OCI-LY7 (cell line): ENCODE results near the gene OLFM2. TPM values are rescaled to one million over a fixed set of nuclear protein-coding genes. Genes with fewer than 3 reads are reported as not detected.

ENCODE experiments used
- BruUV-seq: library from RNA; stranded (reverse); fragments of 400-500 nt; replicated peaks from 2 replicates; lab custom pipeline; 2021; lab: Mats Ljungman, UMichigan
- CTCF ChIA-PET: fragments of 300-600 bp; sonication (Branson Sonifier 250); formaldehyde crosslinking; loops from one replicate; lab custom pipeline; 2022; ENCODE audit warnings: antibody characterized with exemption; ENCODE audit not compliant: unreplicated experiment; lab: Charles Lee
- POLR2A ChIA-PET: fragments of 300-600 bp; sonication (Branson Sonifier 250); formaldehyde crosslinking; loops from one replicate; lab custom pipeline; 2022; ENCODE audit warnings: antibody characterized with exemption; lab: Charles Lee
- DNase-seq: peaks from one replicate; pipeline ENCODE4 v3.0.0-alpha.2; 2015; ENCODE audit warnings: low spot score
- H2AFZ ChIP-seq: fragments of 200-600 bp; sonication (generic), shearing (Covaris generic); 2 replicates; pipeline ENCODE4 v1.6.1; 2014; ENCODE audit warnings: mild to moderate bottlenecking, antibody characterized with exemption, low read length, moderate library complexity
- H3K27ac ChIP-seq: fragments of 200-600 bp; sonication (generic); 2 replicates; pipeline ENCODE4 v1.5.1; 2014; ENCODE audit warnings: mixed run types, low read depth, mild to moderate bottlenecking, moderate library complexity, low read length, inconsistent platforms; ENCODE audit not compliant: poor library complexity, severe bottlenecking
- H3K36me3 ChIP-seq: fragments of 200-600 bp; sonication (generic); 2 replicates; pipeline ENCODE4 v1.6.1; 2014; ENCODE audit warnings: mild to moderate bottlenecking, antibody characterized with exemption, low read length, moderate library complexity, mixed read lengths; ENCODE audit not compliant: insufficient read depth
- H3K4me1 ChIP-seq: fragments of 200-600 bp; sonication (generic); 2 replicates; pipeline ENCODE4 v1.5.1; 2014; ENCODE audit warnings: mild to moderate bottlenecking, low read length; ENCODE audit not compliant: insufficient read depth, poor library complexity, severe bottlenecking
- H3K4me2 ChIP-seq: fragments of 200-600 bp; sonication (generic); 2 replicates; pipeline ENCODE4 v1.6.1; 2014; ENCODE audit warnings: mild to moderate bottlenecking, low read length
- H3K4me3 ChIP-seq: fragments of 200-600 bp; sonication (generic); 2 replicates; pipeline ENCODE4 v1.5.1; 2014; ENCODE audit warnings: mild to moderate bottlenecking, low read depth, low read length; ENCODE audit not compliant: poor library complexity, severe bottlenecking
- H3K79me2 ChIP-seq: fragments of 200-600 bp; sonication (generic); 2 replicates; pipeline ENCODE4 v1.6.1; 2016; ENCODE audit warnings: low read depth, mild to moderate bottlenecking, low read length, moderate library complexity, mixed read lengths; ENCODE audit not compliant: insufficient read depth
- H3K9me2 ChIP-seq: fragments of 200-600 bp; sonication (generic); 2 replicates; pipeline ENCODE4 v1.6.1; 2016; ENCODE audit warnings: mild to moderate bottlenecking, low read length, mixed read lengths; ENCODE audit not compliant: insufficient read depth
- H3K9me3 ChIP-seq: fragments of 200-600 bp; sonication (generic); 2 replicates; pipeline ENCODE4 v1.6.1; 2014; ENCODE audit warnings: mild to moderate bottlenecking, mixed run types, low read length, mixed read lengths
- H4K20me1 ChIP-seq: fragments of 200-600 bp; sonication (generic); 2 replicates; pipeline ENCODE4 v1.6.1; 2014; ENCODE audit warnings: mild to moderate bottlenecking, antibody characterized with exemption, low read length, moderate library complexity, mixed read lengths; ENCODE audit not compliant: insufficient read depth
- CTCF ChIP-seq: fragments of 200-600 bp; sonication (generic); conservative IDR thresholded peaks from 2 replicates; pipeline ENCODE4 v1.5.1; 2014; ENCODE audit warnings: mild to moderate bottlenecking, antibody characterized with exemption, low read length, moderate library complexity, mixed read lengths
- EZH2phosphoT487 ChIP-seq: fragments of 200-600 bp; sonication (generic); IDR thresholded peaks from 2 replicates; pipeline ENCODE4 v1.6.1; 2018; ENCODE audit warnings: low read depth, borderline replicate concordance, mild to moderate bottlenecking, mixed run types, antibody characterized with exemption, low read length, moderate library complexity, mixed read lengths
- intact Hi-C: fragments of 100-400 bp; cut with micrococcal nuclease; formaldehyde crosslinking; loops from one replicate; pipeline ENCODE4 v1.10.0; 2022; ENCODE audit not compliant: unreplicated experiment
- total RNA-seq, 2 experiments: library from RNA; depleted of rRNA in 1 of 2; stranded (reverse); fragments of >200 nt in 1 of 2; shearing (Covaris generic) in 1 of 2; gene quantifications; 2 replicates each; pipeline ENCODE4 v1.2.3, GENCODE V29; 2014 to 2022

OLFM2 gene
- total RNA-seq, 2 experiments from 2014 or later = not detected

GRCh38 chr19:9913237-9914000 lies 22.9 kb downstream of the OLFM2 start:
- Histone ChIP-seq H3K4me1 (peaks cover 17% of the 10 kb centered on the region), H3K79me2 (no peaks in the 10 kb centered on the region), H3K9me3 (no peaks in the 10 kb centered on the region), H2AFZ (no peak overlapping the region), H3K36me3 (no peaks in the 10 kb centered on the region), H3K4me3 (no peak overlapping the region), H3K4me2 (no peak overlapping the region), H4K20me1 (no peaks in the 10 kb centered on the region), H3K27ac (no peak overlapping the region), H3K9me2 (no peaks in the 10 kb centered on the region)
- DNase-seq = no peak
- POLR2A ChIA-PET = no interaction called here
- BruUV-seq = no TSS peak
- CTCF ChIA-PET = no interaction called here
- TF ChIP-seq EZH2phosphoT487 = no peak
- no peak for TF ChIP-seq CTCF
- intact Hi-C loops = no loop called here

- intact Hi-C loops = no loop called here
- POLR2A ChIA-PET = no interaction called here
- Histone ChIP-seq H3K27ac (no peak overlapping the region), H2AFZ (no peak overlapping the region), H3K79me2 (no peaks in the 10 kb centered on the region), H3K4me1 (peaks cover 17% of the 10 kb centered on the region), H3K4me2 (no peak overlapping the region), H4K20me1 (no peaks in the 10 kb centered on the region), H3K9me2 (no peaks in the 10 kb centered on the region), H3K36me3 (no peaks in the 10 kb centered on the region), H3K4me3 (no peak overlapping the region), H3K9me3 (no peaks in the 10 kb centered on the region)
- no peak for TF ChIP-seq EZH2phosphoT487
- TF ChIP-seq CTCF = no peak
- BruUV-seq = no TSS peak
- DNase-seq = no peak
- CTCF ChIA-PET = no interaction called here
These were observed 23.6 kb downstream of the OLFM2 start for GRCh38 chr19:9912551-9913236.
